Limb (tissue), 2 donors: ENCODE results near the gene KCNC1.

Experiments used
- DNase-seq, 2 donors: peaks; one replicate each; pipeline ENCODE4 v3.0.0-alpha.2; 2016; ENCODE audit errors: extremely low spot score in 2 of 2

Gene KCNC1

GRCh38 chr11:17788084-17788483 lies 53.5 kb downstream of the KCNC1 start:
- DNase-seq = no peak

- DNase-seq = no peak
These were observed 55.9 kb downstream of the KCNC1 start for GRCh38 chr11:17790453-17790852.

GRCh38 chr11:17791144-17791543 lies 56.6 kb downstream of the KCNC1 start:
- no peak for DNase-seq

GRCh38 chr11:17792161-17792560 lies 57.6 kb downstream of the KCNC1 start:
- DNase-seq = no peak

GRCh38 chr11:17793642-17794170 lies 59.1 kb downstream of the KCNC1 start:
- no peak for DNase-seq

GRCh38 chr11:17794981-17795380 lies 60.4 kb downstream of the KCNC1 start:
- DNase-seq = no peak

- DNase-seq = no peak
These were observed 61.6 kb downstream of the KCNC1 start for GRCh38 chr11:17796154-17796553.

GRCh38 chr11:17798253-17798652 lies 63.7 kb downstream of the KCNC1 start:
- DNase-seq = no peak

- DNase-seq = no peak
These were observed 64.1 kb downstream of the KCNC1 start for GRCh38 chr11:17798716-17799115.

GRCh38 chr11:17799147-17799546 lies 64.6 kb downstream of the KCNC1 start:
- no peak for DNase-seq

GRCh38 chr11:17801166-17801565 lies 66.6 kb downstream of the KCNC1 start:
- DNase-seq = no peak

GRCh38 chr11:17802491-17802890 lies 67.9 kb downstream of the KCNC1 start:
- DNase-seq = no peak

- no peak for DNase-seq
These were observed 69.3 kb downstream of the KCNC1 start for GRCh38 chr11:17803754-17804334.

GRCh38 chr11:17805043-17805442 lies 70.5 kb downstream of the KCNC1 start:
- DNase-seq = no peak

- DNase-seq = no peak
These were observed 71.3 kb downstream of the KCNC1 start for GRCh38 chr11:17805873-17806272.

- no peak for DNase-seq
These were observed 72.5 kb downstream of the KCNC1 start for GRCh38 chr11:17807034-17807433.

- DNase-seq = no peak
These were observed 75.5 kb downstream of the KCNC1 start for GRCh38 chr11:17810041-17810440.

- no peak for DNase-seq
These were observed 76.2 kb downstream of the KCNC1 start for GRCh38 chr11:17810746-17811145.

GRCh38 chr11:17811352-17811751 lies 76.8 kb downstream of the KCNC1 start:
- no peak for DNase-seq

GRCh38 chr11:17812091-17812864 lies 77.7 kb downstream of the KCNC1 start:
- DNase-seq = no peak

GRCh38 chr11:17812865-17813187 lies 78.2 kb downstream of the KCNC1 start:
- no peak for DNase-seq

GRCh38 chr11:17813391-17814059 lies 78.9 kb downstream of the KCNC1 start:
- no peak for DNase-seq

- no peak for DNase-seq
These were observed 80.0 kb downstream of the KCNC1 start for GRCh38 chr11:17814546-17814945.
